T-helper 22 cell (primary cell): ENCODE data around the gene RAB22A.
A peak's percentile ranks its signal among the peaks of the same experiment; 100 is the strongest.

ENCODE experiments used
- DNase-seq: peaks from one replicate; pipeline ENCODE4 v3.0.0-alpha.2; 2020; ENCODE audit warnings: low read depth

Gene RAB22A, protein sequence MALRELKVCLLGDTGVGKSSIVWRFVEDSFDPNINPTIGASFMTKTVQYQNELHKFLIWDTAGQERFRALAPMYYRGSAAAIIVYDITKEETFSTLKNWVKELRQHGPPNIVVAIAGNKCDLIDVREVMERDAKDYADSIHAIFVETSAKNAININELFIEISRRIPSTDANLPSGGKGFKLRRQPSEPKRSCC

DNA sequence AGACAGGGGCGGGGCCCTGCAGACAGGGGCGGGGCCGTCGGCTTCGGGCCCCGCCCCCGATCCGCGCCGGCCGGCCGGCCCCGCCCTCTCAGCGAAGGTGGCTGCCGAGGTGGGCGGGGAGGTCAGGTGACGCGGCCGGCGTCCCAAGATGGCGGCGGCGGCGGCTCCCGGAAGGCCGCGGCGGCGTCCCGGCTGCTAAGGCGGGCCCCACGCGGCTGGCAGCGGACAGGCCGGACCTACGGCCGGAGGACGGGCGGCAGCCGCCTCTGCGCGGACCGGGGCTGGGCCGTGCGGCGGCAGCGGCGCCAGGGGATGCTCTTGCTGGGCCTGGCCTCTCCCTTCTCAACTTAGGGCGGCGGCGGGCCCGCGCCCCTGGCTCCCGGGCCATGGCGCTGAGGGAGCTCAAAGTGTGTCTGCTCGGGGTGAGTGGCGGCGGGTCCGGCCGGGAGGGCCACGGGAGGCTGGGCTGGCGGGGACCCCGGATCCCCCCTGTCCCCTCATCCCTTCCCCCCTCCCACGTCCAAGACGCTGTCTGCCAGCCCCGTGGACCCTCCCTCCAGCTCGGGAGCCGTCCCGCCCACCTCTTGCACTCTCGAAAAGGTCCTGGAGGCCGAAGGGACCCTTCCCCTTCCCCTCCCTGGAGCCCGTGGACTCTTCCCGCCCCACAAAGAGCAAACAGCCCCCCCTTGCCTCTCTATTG lies at the start of gene RAB22A:
RAB22A (plus strand) TSS at position 125 of the 700 bp plus-strand sequence; CDS start at position 387, 262 bp downstream.
- DNase-seq: peak; percentile 75

- no peak for DNase-seq
Observed at GRCh38 chr20:58260006-58260405, 49.5 kb upstream of the RAB22A start.

DNA sequence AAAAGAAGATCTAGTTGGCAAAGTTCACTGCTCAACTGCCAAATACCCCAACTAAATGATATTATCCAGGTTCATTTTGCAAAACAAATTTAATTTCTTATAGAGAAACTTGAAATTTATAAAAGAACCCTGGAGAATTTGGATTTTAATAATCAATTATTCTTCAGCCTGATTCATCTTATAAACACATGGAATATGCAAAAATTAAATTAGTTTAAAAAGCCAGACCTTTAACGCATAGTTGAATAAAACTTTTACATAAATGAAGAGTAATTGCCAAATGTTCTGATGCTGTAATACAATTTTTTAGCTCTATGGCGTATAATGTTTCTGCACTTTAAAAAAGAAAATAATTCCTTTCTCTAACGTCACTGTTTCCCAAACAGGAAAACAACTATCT lies 47.9 kb upstream of the RAB22A start:
- DNase-seq: no peak

GRCh38 chr20:58264271-58264670 lies 45.2 kb upstream of the RAB22A start:
- DNase-seq: no peak

DNA sequence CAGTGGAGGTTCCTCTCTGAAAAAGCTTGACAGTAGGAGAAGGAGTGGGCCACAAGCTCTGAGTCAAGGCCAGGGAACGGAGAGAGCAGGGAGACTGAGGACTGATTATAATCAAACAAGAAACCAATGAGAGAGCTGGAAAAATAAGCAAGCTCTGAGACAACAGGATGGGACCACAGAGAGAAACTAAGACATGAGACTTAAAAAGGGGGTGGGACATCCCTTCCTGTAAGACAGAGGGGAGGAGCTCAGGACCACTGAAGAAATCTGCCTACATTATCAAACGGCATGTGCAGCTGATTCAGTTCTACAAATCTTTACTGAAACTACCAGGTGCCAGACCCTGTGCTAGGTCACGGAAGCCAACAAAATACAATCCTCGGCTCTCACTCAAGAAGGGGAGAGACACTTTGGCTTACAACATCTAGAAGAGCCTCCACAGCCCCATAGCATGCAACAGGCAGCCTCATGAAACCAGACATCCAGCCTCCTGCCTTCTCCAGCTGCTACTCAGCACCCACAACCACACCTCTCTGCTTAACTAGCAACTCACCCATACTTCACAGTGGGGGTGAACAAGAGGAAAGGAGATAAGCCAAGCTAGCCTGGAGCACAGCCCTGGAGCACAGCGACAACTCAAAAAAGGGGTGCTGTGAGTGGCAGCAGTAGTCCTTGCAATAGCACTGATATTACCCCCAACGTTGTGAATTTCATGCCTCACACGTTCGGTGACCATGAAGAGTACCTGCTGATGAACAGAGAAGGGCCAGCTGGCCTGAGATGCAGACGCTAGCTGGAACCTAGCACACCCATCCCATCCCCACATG lies 41.9 kb upstream of the RAB22A start:
- no peak for DNase-seq

DNA sequence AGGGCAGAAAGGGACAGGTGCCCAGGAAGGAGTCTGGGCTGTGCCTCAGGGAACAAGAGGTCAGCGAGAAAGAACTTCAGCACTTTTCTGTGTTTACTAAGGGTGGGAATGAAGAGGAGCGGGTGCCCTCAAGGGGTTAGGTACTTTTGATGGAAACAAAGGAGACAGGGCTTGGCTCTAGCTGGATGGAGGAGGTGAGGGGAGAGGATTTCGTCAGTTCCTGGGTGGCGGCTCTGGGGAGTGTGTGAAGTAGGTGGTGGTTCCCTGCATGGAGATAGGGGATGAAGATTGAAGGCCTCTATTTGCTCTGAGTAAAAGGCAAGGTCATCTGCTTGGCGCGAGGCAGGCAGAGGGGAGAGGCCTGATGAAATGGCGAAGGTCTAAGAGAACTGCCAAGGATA lies 41.1 kb upstream of the RAB22A start:
- DNase-seq: no peak

GRCh38 chr20:58268936-58269619 lies 40.4 kb upstream of the RAB22A start:
- no peak for DNase-seq

DNA sequence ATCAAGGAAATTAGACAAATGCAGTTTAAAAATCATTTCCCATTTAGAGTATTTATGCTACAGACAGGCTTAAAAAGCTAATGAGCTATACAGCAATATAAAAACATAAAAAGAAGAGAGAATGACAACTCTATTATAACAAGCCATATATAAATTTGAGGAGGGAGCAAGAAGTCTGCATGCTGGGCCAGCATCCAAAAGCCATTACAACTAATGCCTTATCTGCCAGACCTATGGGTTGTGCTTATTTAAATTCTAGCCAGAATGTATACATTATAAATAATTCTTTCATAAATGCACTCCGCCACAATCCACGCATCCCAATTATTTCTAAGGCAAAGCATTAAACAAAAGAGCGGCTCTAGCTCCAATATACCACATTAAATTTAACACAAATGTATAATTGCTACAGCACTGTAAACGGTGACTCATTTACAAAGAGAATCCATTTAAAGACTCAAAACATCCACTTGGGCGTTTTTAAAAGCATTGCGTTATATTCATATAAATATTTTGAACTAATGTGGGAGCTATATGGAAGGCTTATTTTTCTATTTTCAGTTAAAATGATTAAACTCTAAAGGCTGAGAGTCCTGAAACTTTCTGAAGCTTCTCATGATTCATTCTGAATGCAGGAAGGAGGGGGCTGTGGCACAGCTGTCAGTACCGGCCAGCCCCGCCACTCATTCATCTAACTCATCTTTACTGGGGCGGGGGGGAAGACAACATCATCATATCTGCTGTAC lies 37.7 kb upstream of the RAB22A start:
- DNase-seq: no peak

DNA sequence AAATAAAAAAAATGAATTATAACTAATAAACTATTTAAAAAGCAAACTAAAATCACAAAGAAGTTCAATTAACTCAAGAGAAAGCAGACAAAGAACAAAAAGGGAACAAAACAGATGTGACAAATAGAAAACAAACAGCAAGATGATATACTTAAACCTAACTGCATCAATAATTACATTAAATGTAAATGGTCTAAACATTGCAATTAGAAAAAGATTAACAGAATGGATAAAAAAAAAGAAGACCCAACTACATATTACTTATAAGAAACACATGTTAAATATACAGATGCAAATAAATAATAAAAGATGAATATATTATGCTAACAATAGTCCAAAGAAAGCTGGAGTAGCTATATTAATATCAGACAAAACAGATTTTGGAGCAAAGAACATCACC lies 35.1 kb upstream of the RAB22A start:
- no peak for DNase-seq

DNA sequence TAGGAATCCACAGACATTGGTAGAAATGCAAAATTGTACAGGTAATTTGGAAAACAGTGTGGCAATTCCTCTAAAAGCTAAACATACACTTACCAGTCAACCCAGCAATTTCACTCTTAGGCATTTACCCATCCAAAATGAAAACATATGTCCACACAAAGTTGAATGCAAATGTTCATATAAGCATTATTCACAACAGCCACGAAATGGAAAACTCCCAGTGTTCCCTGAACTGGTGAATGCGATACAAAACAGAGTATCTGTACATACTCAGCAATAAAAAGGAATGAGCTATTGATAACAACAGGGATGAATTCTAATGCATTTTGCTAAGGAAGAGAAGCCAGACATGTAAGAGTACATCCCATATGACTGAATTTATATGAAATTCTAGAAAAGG lies 32.4 kb upstream of the RAB22A start:
- no peak for DNase-seq

- no peak for DNase-seq
Observed at GRCh38 chr20:58277578-58278472, 31.7 kb upstream of the RAB22A start.

DNA sequence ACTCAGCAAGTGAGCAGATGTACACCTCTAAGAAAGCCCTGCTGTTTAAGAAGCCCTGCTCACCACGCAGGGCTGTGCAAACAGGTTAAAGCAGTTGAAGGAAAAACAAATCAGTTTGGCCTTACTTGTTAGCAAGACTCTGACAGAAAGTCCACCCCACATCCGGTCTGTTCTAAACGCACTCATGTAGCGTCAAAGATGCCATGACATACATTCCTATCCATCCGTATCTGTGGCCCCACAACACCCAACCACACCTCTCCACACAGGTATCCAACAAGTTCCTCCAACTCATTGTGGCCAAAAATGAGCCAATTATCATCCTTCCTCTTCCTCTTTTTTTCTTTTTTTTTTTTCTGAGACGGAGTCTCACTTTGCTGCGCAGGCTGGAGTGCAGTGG lies 22.8 kb upstream of the RAB22A start:
- no peak for DNase-seq

DNA sequence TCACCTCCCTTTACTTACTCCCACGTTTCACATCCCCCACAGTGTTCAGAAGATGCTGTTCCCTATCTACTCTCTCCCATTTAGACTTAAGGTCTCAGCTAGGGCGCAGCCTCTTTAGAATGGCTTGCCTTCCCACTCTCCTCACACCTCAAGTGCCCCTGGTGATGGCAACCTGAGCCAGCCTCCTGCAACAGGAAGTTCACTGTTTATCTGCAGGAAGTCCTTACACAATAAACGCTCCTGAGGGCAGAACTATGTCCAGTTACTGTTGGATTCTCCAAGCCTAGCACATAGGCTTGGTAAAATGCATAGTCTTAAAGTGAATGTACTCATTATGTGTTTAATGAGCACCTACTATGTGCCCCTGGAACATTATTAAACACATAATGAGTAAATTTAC lies 21.9 kb upstream of the RAB22A start:
- DNase-seq: no peak

DNA sequence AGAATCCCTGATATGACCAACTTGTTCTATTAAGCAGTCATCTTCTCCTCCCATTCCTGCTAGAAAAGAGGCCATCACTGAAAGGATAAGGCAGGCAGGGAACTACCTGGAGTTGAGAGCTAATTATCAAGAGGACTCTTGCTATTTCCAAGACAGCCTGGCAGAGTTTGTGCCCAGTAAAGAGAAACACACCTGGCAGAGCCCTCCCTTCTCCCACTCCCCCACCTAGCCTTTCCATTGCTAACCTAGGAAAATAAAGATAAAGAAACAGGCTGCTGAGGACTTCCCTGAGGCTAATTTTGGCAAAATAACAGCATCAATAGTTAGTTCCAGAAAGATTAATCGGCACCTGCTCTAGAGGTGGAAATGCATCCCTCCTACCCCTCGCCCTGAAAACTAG lies 20.4 kb upstream of the RAB22A start:
- DNase-seq: no peak

GRCh38 chr20:58293453-58293852 lies 16.1 kb upstream of the RAB22A start:
- DNase-seq: no peak

- no peak for DNase-seq
Observed at GRCh38 chr20:58294497-58295455, 14.7 kb upstream of the RAB22A start.

- DNase-seq: no peak
Observed at GRCh38 chr20:58296051-58296837, 13.3 kb upstream of the RAB22A start.

DNA sequence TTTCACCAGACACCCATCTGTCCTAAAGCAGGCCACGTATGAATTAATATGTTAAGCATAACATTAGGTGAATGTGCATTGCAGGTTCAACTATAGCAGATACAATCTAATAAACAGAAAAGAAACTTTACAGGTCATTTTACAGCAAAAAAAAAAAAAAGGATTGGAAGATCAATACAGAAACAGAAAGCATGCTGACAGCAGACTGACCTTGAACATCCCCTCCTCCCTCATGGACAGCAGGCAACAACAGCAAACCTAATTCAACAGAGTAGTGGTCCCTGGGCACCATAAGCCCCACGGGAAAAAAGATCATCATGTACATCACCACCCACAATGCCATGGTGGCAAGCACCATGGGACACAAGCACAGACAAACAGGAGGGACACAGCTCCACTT lies 12.1 kb upstream of the RAB22A start:
- DNase-seq: no peak

- DNase-seq: no peak
Observed at GRCh38 chr20:58300321-58300720, 9.2 kb upstream of the RAB22A start.
